Brain microvascular endothelial cell (primary cell): Measurements from ENCODE around the gene ZDHHC20.
"Not testable (repeated sequence)": the region's sequence is repeated elsewhere in the genome, so short reads cannot be mapped to it uniquely, and the experiment has no call there.

Experiments
- DNase-seq: peaks from one replicate; pipeline ENCODE4 v3.0.0-alpha.2; 2020
- H3K27ac ChIP-seq: fragments of 250-450 bp; sonication (Bioruptor Pico); 2 replicates; pipeline ENCODE4 v1.5.1; 2020; ENCODE audit warnings: mild to moderate bottlenecking, moderate library complexity
- H3K27me3 ChIP-seq: fragments of 250-450 bp; sonication (Bioruptor Pico); replicated peaks from 2 replicates; pipeline ENCODE4 v1.5.1; 2020; ENCODE audit warnings: mild to moderate bottlenecking
- H3K36me3 ChIP-seq: fragments of 250-450 bp; sonication (Bioruptor Pico); replicated peaks from 2 replicates; pipeline ENCODE4 v1.5.1; 2020; ENCODE audit warnings: mild to moderate bottlenecking
- H3K4me3 ChIP-seq: 2 replicates; pipeline ENCODE4 v1.5.1; 2011; ENCODE audit warnings: low read depth, mild to moderate bottlenecking, control low read depth, low read length, moderate library complexity
- in situ Hi-C: cut with HindIII; loops from 2 replicates; pipeline ENCODE4 v1.10.0; 2017; ENCODE audit warnings: low sequenced_read_pairs, low pct_ligation_motif_present
- TF ChIP-seq, protein P1 (sequence below): IDR thresholded peaks from 2 replicates; pipeline ENCODE4 v1.5.1; 2011; ENCODE audit warnings: low read depth, mild to moderate bottlenecking, moderate library complexity, low read length, control low read depth, inconsistent platforms; ENCODE audit errors: missing control alignments

The ZDHHC20 gene

DNA sequence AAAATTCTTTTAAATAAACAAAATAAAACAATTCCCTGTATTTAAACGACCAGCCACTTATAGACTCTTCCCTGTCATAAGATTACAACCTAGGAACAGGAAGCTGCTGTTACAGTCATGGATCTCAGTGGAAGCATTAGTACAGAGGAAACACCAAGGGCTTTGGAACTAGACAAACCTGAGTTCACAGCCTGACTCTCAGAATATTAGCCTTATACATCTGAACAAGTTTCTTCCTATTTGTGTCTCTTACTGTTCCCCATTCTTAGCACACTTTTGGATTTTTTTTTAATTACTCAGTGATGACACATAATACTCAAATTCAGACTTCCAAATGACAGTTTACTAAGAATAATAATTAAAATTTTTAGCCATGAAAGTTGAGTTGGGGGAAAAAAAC lies 46.1 kb downstream of the ZDHHC20 start:
- H3K27me3 ChIP-seq, result no peaks in the 10 kb centered on the region
- H3K36me3 ChIP-seq, result peaks cover 7% of the 10 kb centered on the region
- in situ Hi-C loops, result no loop called here
- TF ChIP-seq, protein P1, sequence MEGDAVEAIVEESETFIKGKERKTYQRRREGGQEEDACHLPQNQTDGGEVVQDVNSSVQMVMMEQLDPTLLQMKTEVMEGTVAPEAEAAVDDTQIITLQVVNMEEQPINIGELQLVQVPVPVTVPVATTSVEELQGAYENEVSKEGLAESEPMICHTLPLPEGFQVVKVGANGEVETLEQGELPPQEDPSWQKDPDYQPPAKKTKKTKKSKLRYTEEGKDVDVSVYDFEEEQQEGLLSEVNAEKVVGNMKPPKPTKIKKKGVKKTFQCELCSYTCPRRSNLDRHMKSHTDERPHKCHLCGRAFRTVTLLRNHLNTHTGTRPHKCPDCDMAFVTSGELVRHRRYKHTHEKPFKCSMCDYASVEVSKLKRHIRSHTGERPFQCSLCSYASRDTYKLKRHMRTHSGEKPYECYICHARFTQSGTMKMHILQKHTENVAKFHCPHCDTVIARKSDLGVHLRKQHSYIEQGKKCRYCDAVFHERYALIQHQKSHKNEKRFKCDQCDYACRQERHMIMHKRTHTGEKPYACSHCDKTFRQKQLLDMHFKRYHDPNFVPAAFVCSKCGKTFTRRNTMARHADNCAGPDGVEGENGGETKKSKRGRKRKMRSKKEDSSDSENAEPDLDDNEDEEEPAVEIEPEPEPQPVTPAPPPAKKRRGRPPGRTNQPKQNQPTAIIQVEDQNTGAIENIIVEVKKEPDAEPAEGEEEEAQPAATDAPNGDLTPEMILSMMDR, result no peak
- no peak overlapping the region for H3K27ac ChIP-seq
- no peak overlapping the region for H3K4me3 ChIP-seq
- no peak for DNase-seq

DNA sequence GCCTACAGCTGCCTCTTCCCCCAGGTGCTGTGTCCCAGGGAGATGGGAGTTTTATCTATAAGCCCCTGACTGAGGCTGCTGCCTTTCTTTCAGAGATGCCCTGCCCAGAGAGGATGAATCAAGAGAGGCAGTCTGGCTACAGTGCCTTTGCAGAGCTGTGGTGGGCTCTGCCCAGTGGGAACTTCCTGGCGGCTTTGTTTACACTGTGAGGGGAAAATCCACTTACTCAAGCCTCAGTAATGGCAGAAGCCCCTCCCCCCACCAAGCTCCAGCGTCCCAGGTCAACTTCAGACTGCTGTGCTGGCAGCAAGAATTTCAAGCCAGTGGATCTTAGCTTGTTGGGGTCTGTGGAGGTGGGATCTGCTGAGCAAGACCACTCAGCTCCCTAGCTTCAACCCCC lies 48.6 kb downstream of the ZDHHC20 start:
- H3K27ac ChIP-seq, result peak overlapping the region; percentile 44
- H3K36me3 ChIP-seq, in situ Hi-C loops, H3K27me3 ChIP-seq, H3K4me3 ChIP-seq: not testable (repeated sequence)
- peak; percentile 67 for DNase-seq

DNA sequence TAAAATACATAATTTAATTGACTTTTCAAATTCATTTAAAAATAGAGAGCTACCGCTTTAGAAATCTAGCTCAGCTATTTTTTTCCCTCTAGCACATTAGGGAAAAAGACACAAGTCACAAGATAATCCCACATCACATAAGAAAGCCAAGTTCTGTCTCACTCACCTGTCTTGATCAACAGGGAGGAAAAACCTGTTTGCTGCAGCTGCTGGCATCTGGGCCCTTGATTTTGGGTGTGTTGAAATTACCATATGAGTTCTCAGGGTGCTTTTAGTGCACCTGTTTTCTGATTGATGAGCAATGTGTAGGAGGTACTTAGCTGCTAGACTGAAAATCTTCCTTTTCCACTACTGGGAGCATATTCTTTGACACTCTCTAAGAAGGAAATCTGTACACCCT lies 53.8 kb downstream of the ZDHHC20 start:
- DNase-seq, result no peak
- Histone ChIP-seq H3K27me3 (no peaks in the 10 kb centered on the region), H3K36me3 (peaks cover 2% of the 10 kb centered on the region), H3K4me3 (no peak overlapping the region), H3K27ac (no peak overlapping the region)
- TF ChIP-seq, protein P1, result no peak
- in situ Hi-C loops, result no loop called here

DNA sequence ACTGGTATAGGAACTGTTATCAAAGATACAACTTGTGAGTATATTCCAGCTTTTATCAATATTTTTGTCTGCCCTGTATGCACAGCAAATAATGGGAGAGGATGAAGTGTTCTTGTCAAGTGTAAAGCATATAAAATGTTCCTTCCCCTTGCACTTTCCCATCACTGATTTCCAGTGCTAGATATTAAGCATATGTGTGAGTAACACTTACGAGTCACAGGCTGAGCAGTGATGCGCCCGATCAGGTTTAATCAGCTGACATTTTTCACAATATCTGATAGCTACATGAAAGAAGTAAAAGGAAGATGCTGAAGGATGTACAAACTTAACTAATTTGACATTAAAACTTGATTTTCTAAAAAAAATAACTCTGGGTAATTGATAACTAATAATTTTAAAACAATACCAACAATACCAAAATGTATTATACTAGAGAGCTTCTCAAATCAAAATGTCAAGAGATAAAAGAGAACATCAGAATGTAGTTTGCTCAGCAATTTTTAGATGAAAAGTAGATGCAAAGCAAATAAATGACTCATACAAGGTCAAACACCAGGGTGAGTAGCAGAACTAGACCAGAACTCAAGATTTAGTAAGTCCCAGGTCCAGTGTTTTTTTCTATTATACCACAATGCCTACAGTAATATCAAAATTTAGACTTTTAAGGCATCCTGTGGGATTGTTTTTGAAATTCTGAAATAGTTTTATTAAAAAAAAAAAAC lies 56.4 kb downstream of the ZDHHC20 start:
- Histone ChIP-seq H3K27ac (peak overlapping the region; percentile 27), H3K4me3 (no peak overlapping the region), H3K27me3 (no peaks in the 10 kb centered on the region), H3K36me3 (peaks cover 2% of the 10 kb centered on the region)
- TF ChIP-seq, protein P1, result no peak
- peak; percentile 70 for DNase-seq
- in situ Hi-C loops, result no loop called here

DNA sequence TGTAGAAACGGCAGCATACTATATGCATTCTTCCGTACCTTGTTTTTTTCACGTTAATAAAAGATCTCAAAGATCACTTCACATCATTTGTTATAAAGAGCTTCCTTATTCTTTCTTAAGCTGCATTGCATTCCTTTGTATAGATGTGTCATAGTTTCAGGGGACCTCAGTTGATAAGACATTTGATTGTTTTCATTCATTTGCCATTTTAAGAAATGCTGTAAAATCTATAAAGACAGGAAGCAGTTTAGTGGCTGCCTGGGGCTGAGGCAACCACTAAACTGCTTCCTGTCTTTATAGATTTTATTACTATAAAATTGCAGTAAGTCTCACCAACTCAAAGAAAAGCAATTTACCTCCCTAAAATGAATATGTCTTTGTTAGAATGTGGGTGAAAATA lies 59.4 kb downstream of the ZDHHC20 start:
- TF ChIP-seq, protein P1, result no peak
- no peaks in the 10 kb centered on the region for H3K27me3 ChIP-seq
- H3K36me3 ChIP-seq, result no peaks in the 10 kb centered on the region
- DNase-seq, result peak; percentile 15
- H3K27ac ChIP-seq, result peak overlapping the region; percentile 38
- in situ Hi-C loops, result no loop called here
- no peak overlapping the region for H3K4me3 ChIP-seq

DNA sequence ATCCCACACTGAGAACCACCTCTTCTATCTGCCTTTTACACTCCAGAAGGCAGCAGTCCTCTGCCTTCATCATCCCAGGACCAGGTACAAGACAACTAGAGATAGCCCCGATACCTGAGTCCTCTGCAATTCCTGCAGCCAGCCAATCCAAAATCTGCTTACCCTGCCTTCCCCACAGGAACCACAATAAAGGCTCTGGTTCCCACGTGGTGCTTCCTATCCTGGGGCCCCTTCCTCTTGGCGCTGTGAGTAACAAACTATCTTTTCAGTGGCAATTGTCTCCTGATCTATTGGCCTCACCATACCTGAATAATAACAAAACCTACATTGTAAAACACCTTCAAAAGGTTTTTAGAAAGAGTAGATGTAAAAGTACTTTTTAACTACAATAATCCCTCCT lies 63.1 kb downstream of the ZDHHC20 start:
- in situ Hi-C loops, result no loop called here
- no peaks in the 10 kb centered on the region for H3K36me3 ChIP-seq
- TF ChIP-seq, protein P1, result no peak
- H3K27me3 ChIP-seq, result no peaks in the 10 kb centered on the region
- H3K27ac ChIP-seq, result no peak overlapping the region
- no peak for DNase-seq
- H3K4me3 ChIP-seq, result no peak overlapping the region
